Ovary (tissue), 9 donors: ENCODE measurements around the gene GALR2. TPM values are rescaled to one million over a fixed set of nuclear protein-coding genes. Genes with fewer than 3 reads are reported as not detected.

Experiments
- DNase-seq, 5 donors: peaks; one replicate each; pipeline ENCODE4 v3.0.0-alpha.2; 2019 to 2020
- H3K27ac ChIP-seq, 2 donors: fragments of 200-600 bp; one replicate each; pipeline versions ENCODE4 v1.5.1 to v1.8.0; 2019 to 2022
- H3K27me3 ChIP-seq: fragments of 200-600 bp; one replicate; pipeline ENCODE4 v1.8.0; 2022
- H3K36me3 ChIP-seq: fragments of 200-600 bp; sonication (generic); one replicate; pipeline ENCODE4 v1.5.1; 2019
- H3K4me1 ChIP-seq: one replicate; pipeline ENCODE4 v1.8.1; 2013; ENCODE audit warnings: mild to moderate bottlenecking, moderate library complexity; ENCODE audit not compliant: insufficient read depth
- H3K4me3 ChIP-seq: fragments of 200-600 bp; sonication (generic); one replicate; pipeline ENCODE4 v1.5.1; 2017
- H3K9me3 ChIP-seq, 2 donors: fragments of 200-600 bp in 1 of 2; sonication (generic) in 1 of 2; one replicate each; pipeline versions ENCODE4 v1.5.1 to v1.8.1; 2013 to 2019; ENCODE audit warnings: mild to moderate bottlenecking in 1 of 2, moderate library complexity in 1 of 2
- EP300 ChIP-seq: sonication (generic); formaldehyde crosslinking; IDR thresholded peaks from one replicate; pipeline ENCODE4 v1.6.1; 2017; ENCODE audit warnings: antibody characterized with exemption
- POLR2A ChIP-seq: fragments of 450-650 bp; IDR thresholded peaks from one replicate; pipeline ENCODE4 v1.6.1; 2017; ENCODE audit warnings: antibody characterized with exemption, mild to moderate bottlenecking, moderate library complexity
- WGBS, 3 donors: extraction: QIAGEN DNeasy Blood & Tissue Kit in 1 of 3; methylation state at CpG; one replicate each; pipeline versions ENCODE4 v1.1.5 to v1.1.7; 2013 to 2017; 5-methylcytosine and 5-hydroxymethylcytosine counted together
- intact Hi-C, 4 donors: fragments of 100-400 bp; cut with DNase I; formaldehyde crosslinking; loops; one replicate each; pipeline versions ENCODE4 v1.11.0 to v1.15.1; 2022 to 2023
- microRNA-seq, 3 donors: library from miRNA; unstranded; fragments of <30 nt; microRNA quantifications; one replicate each; pipeline versions ENCODE4 to v1.2.0, GENCODE V29; 2019 to 2020
- polyA plus RNA-seq, 2 donors: library from polyadenylated mRNA; stranded (reverse); fragments of 200-250 nt in 1 of 2; fragments of 350-450 nt in 1 of 2; fragmentation: Illumina TruSeq in 1 of 2; extraction: RNeasy Lipid Tissue Mini Kit (QIAGEN cat#74804) in 1 of 2; gene quantifications; one replicate each; pipeline ENCODE4 v1.2.3, GENCODE V29; 2013 to 2014
- small RNA-seq: library from RNA; depleted of rRNA; stranded (forward); fragments of <200 nt; gene quantifications from one replicate; pipeline ENCODE3, GENCODE V24; 2016
- total RNA-seq, 7 donors: library from RNA; depleted of rRNA in 2 of 7; stranded (reverse); fragments of >200 nt in 2 of 7; fragmentation: NEBNext Ultra II Directional in 3 of 7; extraction: Animal tissue kit (Norgen Biotek cat#: 25700) in 3 of 7; gene quantifications; one replicate each; pipeline versions ENCODE4 v1.1.0 to v1.2.4, GENCODE V29; 2016 to 2023
- TF ChIP-seq, protein P1 (sequence below), 3 donors: fragments of 450-650 bp in 2 of 3; fragments of 200-600 bp in 1 of 3; IDR thresholded peaks; one replicate each; pipeline versions ENCODE4 v1.5.1 to v1.8.0; 2016 to 2022; ENCODE audit warnings: antibody characterized with exemption in 3 of 3, mild to moderate bottlenecking in 1 of 3
- donor health status: DM: no; HTN: no; CAD: no; lungs with moderate emphysema.
- donor health status: DM: no; HTN: no; CAD: no.
- donor health status: Bipolar disorder and iron deficiency.
- donor health status: DM: yes; HTN: yes; CAD: no.
- donor health status: DM: no; HTN: no; CAD: no.
- donor health status: DM: yes; HTN: yes; CAD: no.

The GALR2 gene
- total and polyA plus RNA-seq, 9 donors, result 0.34 TPM; not detected in 8

DNA sequence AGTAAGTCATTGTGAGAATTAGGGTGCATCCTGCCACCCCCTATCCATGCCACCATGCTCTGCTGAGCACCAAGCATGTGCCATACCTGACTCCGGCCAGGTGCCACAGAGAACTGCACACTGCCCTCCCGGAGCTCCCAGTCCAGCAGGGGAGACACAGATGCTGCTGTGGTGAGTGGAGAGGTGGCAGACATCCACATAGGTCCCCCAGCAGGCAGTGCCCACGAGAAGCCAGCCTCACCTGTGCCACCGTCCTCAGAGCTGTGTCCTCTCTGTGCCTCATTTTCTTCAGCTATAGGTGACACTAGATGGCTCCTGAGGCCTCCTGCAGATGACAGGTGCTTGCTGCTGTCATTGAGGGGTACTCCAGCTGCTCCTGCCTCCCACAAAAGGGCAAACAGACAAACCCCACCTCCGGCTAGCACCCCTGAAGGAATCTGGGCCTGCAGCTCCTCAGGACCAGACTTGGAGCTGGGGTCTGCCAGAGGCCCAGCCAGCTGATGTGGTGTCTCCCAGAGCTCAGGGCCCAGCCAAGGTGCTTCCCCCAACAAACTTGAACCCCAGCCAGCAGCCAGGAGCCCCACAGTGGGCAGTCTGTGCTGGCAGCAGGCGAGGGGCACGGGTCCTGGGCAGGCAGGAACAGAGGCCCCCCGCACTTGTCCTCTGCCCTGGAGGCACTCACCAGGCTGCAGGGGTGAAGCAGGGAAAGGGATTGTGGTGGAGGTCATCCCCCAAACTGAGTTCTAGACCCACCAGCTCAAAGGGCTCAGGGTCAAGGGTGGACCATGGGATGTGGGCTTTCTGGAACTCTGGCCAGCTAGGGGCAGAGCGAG lies 49.4 kb downstream of the GALR2 start:
- no peak overlapping the region for H3K27ac ChIP-seq
- H3K27me3 ChIP-seq, result no peaks in the 10 kb centered on the region
- no peak overlapping the region for H3K4me3 ChIP-seq
- DNase-seq, result no peak
- intact Hi-C loops, result loop anchor here (2.0 to 10.0 kb wide), 6 partner anchors 58 to 173 kb away; no protein-coding TSS in a partner anchor
- TF ChIP-seq, protein P1, sequence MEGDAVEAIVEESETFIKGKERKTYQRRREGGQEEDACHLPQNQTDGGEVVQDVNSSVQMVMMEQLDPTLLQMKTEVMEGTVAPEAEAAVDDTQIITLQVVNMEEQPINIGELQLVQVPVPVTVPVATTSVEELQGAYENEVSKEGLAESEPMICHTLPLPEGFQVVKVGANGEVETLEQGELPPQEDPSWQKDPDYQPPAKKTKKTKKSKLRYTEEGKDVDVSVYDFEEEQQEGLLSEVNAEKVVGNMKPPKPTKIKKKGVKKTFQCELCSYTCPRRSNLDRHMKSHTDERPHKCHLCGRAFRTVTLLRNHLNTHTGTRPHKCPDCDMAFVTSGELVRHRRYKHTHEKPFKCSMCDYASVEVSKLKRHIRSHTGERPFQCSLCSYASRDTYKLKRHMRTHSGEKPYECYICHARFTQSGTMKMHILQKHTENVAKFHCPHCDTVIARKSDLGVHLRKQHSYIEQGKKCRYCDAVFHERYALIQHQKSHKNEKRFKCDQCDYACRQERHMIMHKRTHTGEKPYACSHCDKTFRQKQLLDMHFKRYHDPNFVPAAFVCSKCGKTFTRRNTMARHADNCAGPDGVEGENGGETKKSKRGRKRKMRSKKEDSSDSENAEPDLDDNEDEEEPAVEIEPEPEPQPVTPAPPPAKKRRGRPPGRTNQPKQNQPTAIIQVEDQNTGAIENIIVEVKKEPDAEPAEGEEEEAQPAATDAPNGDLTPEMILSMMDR (IDR thresholded peaks at IDR 0.05), result no peak
- TF ChIP-seq EP300 (no peak), POLR2A (no peak)
- 71 to 77% (median 72%) methylated on average over 5 to 9 of the region's 9 CpGs for WGBS, 3 donors
- H3K9me3 ChIP-seq, result no peaks in the 10 kb centered on the region
- peaks cover 2% of the 10 kb centered on the region for H3K4me1 ChIP-seq
- no peaks in the 10 kb centered on the region for H3K36me3 ChIP-seq

DNA sequence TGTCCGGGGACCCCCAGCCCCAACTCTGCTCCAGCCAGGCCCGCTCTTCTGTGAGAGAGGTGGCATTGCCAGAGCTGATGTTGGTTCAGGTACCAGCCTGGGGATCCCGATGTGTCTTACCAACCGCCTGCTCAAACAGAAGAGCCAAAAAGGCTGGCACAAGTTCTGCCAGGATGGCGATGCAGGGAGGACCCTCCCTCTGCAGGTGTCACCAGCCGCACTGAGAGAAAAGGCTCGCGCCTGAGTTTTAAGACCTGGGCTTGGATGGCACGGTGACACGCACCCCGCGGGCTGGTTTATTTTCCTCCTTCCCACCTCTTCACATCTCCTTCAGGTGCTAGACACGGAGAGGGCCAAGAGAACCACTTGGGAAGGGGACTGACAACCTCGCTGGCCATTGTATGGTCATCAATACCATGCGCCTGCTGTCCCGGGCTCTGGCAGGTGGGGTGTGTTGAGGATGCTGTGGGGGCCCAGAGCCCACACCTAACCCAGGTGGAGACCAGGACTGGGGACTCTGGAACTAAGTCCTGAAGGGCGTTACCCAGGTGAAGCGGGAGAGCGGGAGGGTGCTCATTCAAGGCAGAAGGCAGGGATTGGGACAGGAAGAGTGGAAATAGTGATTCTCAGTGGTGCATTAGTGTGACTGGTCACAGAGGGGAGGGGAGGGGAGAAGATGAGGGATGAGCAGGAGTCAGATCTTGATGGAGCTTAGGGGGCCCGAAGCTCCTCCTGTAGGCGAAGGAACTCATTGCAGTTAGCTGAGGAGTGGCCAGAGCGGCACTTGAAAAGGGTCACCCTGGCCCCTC lies 50.2 kb downstream of the GALR2 start:
- H3K9me3 ChIP-seq, result no peaks in the 10 kb centered on the region
- H3K27ac ChIP-seq, result no peak overlapping the region
- no peak for DNase-seq
- WGBS, 3 donors, result 84 to 85% (median 85%) methylated on average over 21 to 22 of the region's 22 CpGs
- no peak overlapping the region for H3K4me3 ChIP-seq
- H3K27me3 ChIP-seq, result no peaks in the 10 kb centered on the region
- TF ChIP-seq, protein P1 (IDR thresholded peaks at IDR 0.05), result no peak
- TF ChIP-seq EP300, result no peak
- TF ChIP-seq POLR2A, result no peak
- H3K36me3 ChIP-seq, result no peaks in the 10 kb centered on the region
- intact Hi-C loops, result loop anchor here in 2 of 4 donors (5.0 to 10.0 kb wide), 4 partner anchors 58 to 173 kb away; no protein-coding TSS in a partner anchor
- peaks cover 2% of the 10 kb centered on the region for H3K4me1 ChIP-seq

DNA sequence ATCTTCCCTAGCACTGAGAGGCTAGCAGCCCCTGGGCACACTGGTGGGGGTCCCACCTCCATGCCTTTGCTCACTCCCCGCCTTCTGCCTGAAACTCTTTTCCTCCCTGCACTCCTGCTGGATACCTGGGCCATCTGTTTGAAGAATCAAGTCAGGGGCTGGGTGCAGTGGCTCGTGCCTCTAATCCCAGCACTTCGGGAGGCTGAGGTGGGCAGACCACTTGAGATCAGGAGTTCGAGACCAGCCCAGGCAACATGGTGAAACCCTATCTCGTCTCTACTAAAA lies 50.8 kb downstream of the GALR2 start:
- no peak overlapping the region for H3K27ac ChIP-seq
- 87 to 91% (median 87%) methylated on average over 5 of the region's 5 CpGs for WGBS, 3 donors
- intact Hi-C loops, result loop anchor here in 1 of 4 donors (10.0 kb wide), 1 partner anchor 59 kb away; no protein-coding TSS in a partner anchor
- peaks cover 2% of the 10 kb centered on the region for H3K4me1 ChIP-seq
- TF ChIP-seq, protein P1 (IDR thresholded peaks at IDR 0.05), result no peak
- TF ChIP-seq EP300 (no peak), POLR2A (no peak)
- no peak overlapping the region for H3K4me3 ChIP-seq
- H3K9me3 ChIP-seq, result no peaks in the 10 kb centered on the region
- no peak for DNase-seq
- no peaks in the 10 kb centered on the region for H3K36me3 ChIP-seq
- H3K27me3 ChIP-seq, result no peaks in the 10 kb centered on the region

DNA sequence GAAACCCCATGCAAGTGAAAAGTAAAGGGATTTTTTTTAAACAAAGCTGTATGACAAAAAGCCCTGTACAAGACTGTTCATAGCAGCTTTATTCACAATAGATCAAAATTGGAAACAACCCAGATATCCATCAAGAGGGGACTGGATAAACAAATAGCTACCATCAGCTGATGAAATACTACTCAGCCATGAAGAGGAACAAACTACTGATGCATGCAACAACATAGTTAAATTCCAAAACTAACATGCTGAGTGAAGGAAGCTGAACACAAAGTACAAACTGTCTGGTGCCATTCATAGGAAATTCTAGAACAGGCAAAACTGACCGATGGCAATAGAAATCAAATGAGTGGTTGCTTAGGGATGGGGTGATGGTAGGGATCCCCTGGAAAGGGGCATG lies 51.3 kb downstream of the GALR2 start:
- Histone ChIP-seq H3K36me3 (no peaks in the 10 kb centered on the region), H3K4me3 (no peak overlapping the region), H3K9me3 (no peaks in the 10 kb centered on the region), H3K4me1 (peaks cover 2% of the 10 kb centered on the region), H3K27ac (no peak overlapping the region), H3K27me3 (no peaks in the 10 kb centered on the region)
- 92 to 100% (median 95%) methylated on average over 1 of the region's 1 CpG for WGBS, 3 donors
- intact Hi-C loops, result loop anchor here in 1 of 4 donors (10.0 kb wide), 1 partner anchor 59 kb away; no protein-coding TSS in a partner anchor
- TF ChIP-seq, protein P1 (IDR thresholded peaks at IDR 0.05), result no peak
- TF ChIP-seq EP300, result no peak
- no peak for TF ChIP-seq POLR2A
- no peak for DNase-seq

Small RNAs within 50 kb of the gene (microRNA-seq; reads per million reads assigned to microRNA genes)
- gene MIR6868, result 1.9 to 2.9 (median 2.8) reads per million in 3 donors

Small RNAs within 50 kb of the gene (small RNA-seq; reads per million reads assigned to genes)
- gene MIR6868, result not detected

Other genes starting within 250 kb of the GALR2 start
- 10 to 100 TPM; 10.7 to 24.9 (median 14.1) TPM for gene UNC13D, start 230.4 kb upstream of the GALR2 start, total RNA-seq
- gene UNC13D, start 230.4 kb upstream of the GALR2 start, polyA plus RNA-seq, result 10 to 100 TPM in 1 of 2 donors, 1 to 10 TPM in 1; 8.9 to 17.1 TPM
- 100 to 1,000 TPM in 3 of 7 donors, 10 to 100 TPM in 4; 48.5 to 131 (median 92.7) TPM for gene WBP2, start 219.4 kb upstream of the GALR2 start, total RNA-seq
- gene WBP2, start 219.4 kb upstream of the GALR2 start, polyA plus RNA-seq, result 100 to 1,000 TPM; 118 to 184 TPM
- 10 to 100 TPM in 6 of 7 donors, 1 to 10 TPM in 1; 7.2 to 38.3 (median 18.6) TPM for gene TRIM47, start 196.2 kb upstream of the GALR2 start, total RNA-seq
- gene TRIM47, start 196.2 kb upstream of the GALR2 start, polyA plus RNA-seq, result 10 to 100 TPM; 10.1 to 11.5 TPM
- 10 to 100 TPM; 17.3 to 28.0 (median 24.3) TPM for gene TRIM65, start 177.8 kb upstream of the GALR2 start, total RNA-seq
- 10 to 100 TPM; 10.4 to 18.5 TPM for gene TRIM65, start 177.8 kb upstream of the GALR2 start, polyA plus RNA-seq
- 10 to 100 TPM; 30.4 to 93.0 (median 83.4) TPM for gene MRPL38, start 169.9 kb upstream of the GALR2 start, total RNA-seq
- 10 to 100 TPM; 14.5 to 51.4 TPM for gene MRPL38, start 169.9 kb upstream of the GALR2 start, polyA plus RNA-seq
- gene FBF1, start 133.7 kb upstream of the GALR2 start, total RNA-seq, result 10 to 100 TPM in 4 of 7 donors, 1 to 10 TPM in 3; 5.0 to 14.9 (median 11.2) TPM
- gene FBF1, start 133.7 kb upstream of the GALR2 start, polyA plus RNA-seq, result 1 to 10 TPM; 3.0 to 7.8 TPM
- gene ACOX1, start 95.6 kb upstream of the GALR2 start, total RNA-seq, result 10 to 100 TPM; 20.1 to 53.0 (median 41.1) TPM
- 10 to 100 TPM; 10.6 to 24.6 TPM for gene ACOX1, start 95.6 kb upstream of the GALR2 start, polyA plus RNA-seq
- 10 to 100 TPM in 5 of 7 donors, 1 to 10 TPM in 2; 7.4 to 16.3 (median 10.5) TPM for gene TEN1, start 95.5 kb upstream of the GALR2 start, total RNA-seq
- 10 to 100 TPM in 1 of 2 donors, 1 to 10 TPM in 1; 6.1 to 18.1 TPM for gene TEN1, start 95.5 kb upstream of the GALR2 start, polyA plus RNA-seq
- gene CDK3, start 73.9 kb upstream of the GALR2 start, total RNA-seq, result 1 to 10 TPM; 1.3 to 8.5 (median 5.5) TPM
- 10 to 100 TPM in 1 of 2 donors, 1 to 10 TPM in 1; 3.6 to 10.8 TPM for gene CDK3, start 73.9 kb upstream of the GALR2 start, polyA plus RNA-seq
- gene EVPL, start 47.5 kb upstream of the GALR2 start, total RNA-seq, result 1 to 10 TPM in 5 of 7 donors, under 1 TPM in 2; 0.33 to 7.2 (median 1.0) TPM
- under 1 TPM; 0.15 TPM for gene EVPL, start 47.5 kb upstream of the GALR2 start, polyA plus RNA-seq
- gene SRP68, start 2.3 kb upstream of the GALR2 start, total RNA-seq, result 10 to 100 TPM; 33.0 to 83.2 (median 70.9) TPM
- 100 to 1,000 TPM in 1 of 2 donors, 10 to 100 TPM in 1; 47.3 to 101 TPM for gene SRP68, start 2.3 kb upstream of the GALR2 start, polyA plus RNA-seq
- gene ZACN, start 4.4 kb downstream of the GALR2 start, total RNA-seq, result under 1 TPM in 3 of 7 donors, not detected in 4; 0.10 to 0.52 (median 0.34) TPM
- gene ZACN, start 4.4 kb downstream of the GALR2 start, polyA plus RNA-seq, result 1 to 10 TPM in 1 of 2 donors, not detected in 1; 1.1 TPM
- 100 to 1,000 TPM in 5 of 7 donors, 10 to 100 TPM in 2; 46.9 to 121 (median 115) TPM for gene EXOC7, start 29.0 kb downstream of the GALR2 start, total RNA-seq
- gene EXOC7, start 29.0 kb downstream of the GALR2 start, polyA plus RNA-seq, result 10 to 100 TPM; 54.0 to 94.8 TPM
- gene FOXJ1, start 66.5 kb downstream of the GALR2 start, total RNA-seq, result 100 to 1,000 TPM in 1 of 7 donors, 1 to 10 TPM in 4, under 1 TPM in 1, not detected in 1; 0.28 to 168 (median 6.9) TPM
- under 1 TPM in 1 of 2 donors, not detected in 1; 0.23 TPM for gene FOXJ1, start 66.5 kb downstream of the GALR2 start, polyA plus RNA-seq
- gene RNF157, start 165.7 kb downstream of the GALR2 start, total RNA-seq, result 1 to 10 TPM; 1.3 to 4.3 (median 2.6) TPM
- gene RNF157, start 165.7 kb downstream of the GALR2 start, polyA plus RNA-seq, result 1 to 10 TPM; 1.4 to 1.9 TPM
- 10 to 100 TPM in 6 of 7 donors, 1 to 10 TPM in 1; 6.8 to 21.9 (median 14.4) TPM for gene UBALD2, start 190.6 kb downstream of the GALR2 start, total RNA-seq
- 10 to 100 TPM in 1 of 2 donors, 1 to 10 TPM in 1; 3.6 to 13.9 TPM for gene UBALD2, start 190.6 kb downstream of the GALR2 start, polyA plus RNA-seq
- gene QRICH2, start 233.5 kb downstream of the GALR2 start, total RNA-seq, result 1 to 10 TPM; 1.1 to 3.8 (median 1.5) TPM
- gene QRICH2, start 233.5 kb downstream of the GALR2 start, polyA plus RNA-seq, result 1 to 10 TPM in 1 of 2 donors, under 1 TPM in 1; 0.42 to 1.9 TPM